Panc1 (cell line): ENCODE data around the gene MFF.

Experiments used
- SIN3A ChIP-seq: IDR thresholded peaks from 2 replicates; pipeline ENCODE4 v1.6.1; 2012; ENCODE audit warnings: low read depth, mild to moderate bottlenecking, low read length, moderate library complexity, borderline replicate concordance; ENCODE audit not compliant: insufficient read depth
- TF ChIP-seq, protein P1 (sequence below): fragments of 450-650 bp; IDR thresholded peaks from 2 replicates; pipeline ENCODE4 v1.5.1; 2017; ENCODE audit warnings: mild to moderate bottlenecking
- TF ChIP-seq, protein P2 (sequence below), 2 experiments: IDR thresholded peaks; 2 replicates each; pipeline ENCODE4 v1.6.1; 2011 to 2012; ENCODE audit warnings: low read depth in 2 of 2, control low read depth in 1 of 2, low read length in 1 of 2, mild to moderate bottlenecking in 1 of 2, moderate library complexity in 1 of 2; ENCODE audit not compliant: insufficient read depth in 1 of 2

- TF ChIP-seq, protein P1, sequence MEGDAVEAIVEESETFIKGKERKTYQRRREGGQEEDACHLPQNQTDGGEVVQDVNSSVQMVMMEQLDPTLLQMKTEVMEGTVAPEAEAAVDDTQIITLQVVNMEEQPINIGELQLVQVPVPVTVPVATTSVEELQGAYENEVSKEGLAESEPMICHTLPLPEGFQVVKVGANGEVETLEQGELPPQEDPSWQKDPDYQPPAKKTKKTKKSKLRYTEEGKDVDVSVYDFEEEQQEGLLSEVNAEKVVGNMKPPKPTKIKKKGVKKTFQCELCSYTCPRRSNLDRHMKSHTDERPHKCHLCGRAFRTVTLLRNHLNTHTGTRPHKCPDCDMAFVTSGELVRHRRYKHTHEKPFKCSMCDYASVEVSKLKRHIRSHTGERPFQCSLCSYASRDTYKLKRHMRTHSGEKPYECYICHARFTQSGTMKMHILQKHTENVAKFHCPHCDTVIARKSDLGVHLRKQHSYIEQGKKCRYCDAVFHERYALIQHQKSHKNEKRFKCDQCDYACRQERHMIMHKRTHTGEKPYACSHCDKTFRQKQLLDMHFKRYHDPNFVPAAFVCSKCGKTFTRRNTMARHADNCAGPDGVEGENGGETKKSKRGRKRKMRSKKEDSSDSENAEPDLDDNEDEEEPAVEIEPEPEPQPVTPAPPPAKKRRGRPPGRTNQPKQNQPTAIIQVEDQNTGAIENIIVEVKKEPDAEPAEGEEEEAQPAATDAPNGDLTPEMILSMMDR: no peak
- TF ChIP-seq, protein P2, sequence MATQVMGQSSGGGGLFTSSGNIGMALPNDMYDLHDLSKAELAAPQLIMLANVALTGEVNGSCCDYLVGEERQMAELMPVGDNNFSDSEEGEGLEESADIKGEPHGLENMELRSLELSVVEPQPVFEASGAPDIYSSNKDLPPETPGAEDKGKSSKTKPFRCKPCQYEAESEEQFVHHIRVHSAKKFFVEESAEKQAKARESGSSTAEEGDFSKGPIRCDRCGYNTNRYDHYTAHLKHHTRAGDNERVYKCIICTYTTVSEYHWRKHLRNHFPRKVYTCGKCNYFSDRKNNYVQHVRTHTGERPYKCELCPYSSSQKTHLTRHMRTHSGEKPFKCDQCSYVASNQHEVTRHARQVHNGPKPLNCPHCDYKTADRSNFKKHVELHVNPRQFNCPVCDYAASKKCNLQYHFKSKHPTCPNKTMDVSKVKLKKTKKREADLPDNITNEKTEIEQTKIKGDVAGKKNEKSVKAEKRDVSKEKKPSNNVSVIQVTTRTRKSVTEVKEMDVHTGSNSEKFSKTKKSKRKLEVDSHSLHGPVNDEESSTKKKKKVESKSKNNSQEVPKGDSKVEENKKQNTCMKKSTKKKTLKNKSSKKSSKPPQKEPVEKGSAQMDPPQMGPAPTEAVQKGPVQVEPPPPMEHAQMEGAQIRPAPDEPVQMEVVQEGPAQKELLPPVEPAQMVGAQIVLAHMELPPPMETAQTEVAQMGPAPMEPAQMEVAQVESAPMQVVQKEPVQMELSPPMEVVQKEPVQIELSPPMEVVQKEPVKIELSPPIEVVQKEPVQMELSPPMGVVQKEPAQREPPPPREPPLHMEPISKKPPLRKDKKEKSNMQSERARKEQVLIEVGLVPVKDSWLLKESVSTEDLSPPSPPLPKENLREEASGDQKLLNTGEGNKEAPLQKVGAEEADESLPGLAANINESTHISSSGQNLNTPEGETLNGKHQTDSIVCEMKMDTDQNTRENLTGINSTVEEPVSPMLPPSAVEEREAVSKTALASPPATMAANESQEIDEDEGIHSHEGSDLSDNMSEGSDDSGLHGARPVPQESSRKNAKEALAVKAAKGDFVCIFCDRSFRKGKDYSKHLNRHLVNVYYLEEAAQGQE (IDR thresholded peaks at IDR 0.05; ENCODE audit: insufficient read depth in 1 of 2, low read depth in 2 of 2, low read length in 1 of 2): no peak
- TF ChIP-seq SIN3A: no peak
Measured at GRCh38 chr2:227374158-227374557, 49.1 kb downstream of the MFF start.
